Endometrium (tissue), 2 donors: ENCODE results near the gene GM2A.
"Not testable (repeated sequence)": the region's sequence is repeated elsewhere in the genome, so short reads cannot be mapped to it uniquely, and the experiment has no call there.

ENCODE experiments used
- FAIRE-seq: peaks from 2 replicates; lab custom pipeline; 2012; peaks lifted over from hg19 to GRCh38; lab: Jason Lieb, UNC
- donor health status: control.
- donor health status: control.

The GM2A gene

GRCh38 chr5:151253605-151253950 lies 593 bp downstream of the GM2A start:
- no peak for FAIRE-seq

DNA sequence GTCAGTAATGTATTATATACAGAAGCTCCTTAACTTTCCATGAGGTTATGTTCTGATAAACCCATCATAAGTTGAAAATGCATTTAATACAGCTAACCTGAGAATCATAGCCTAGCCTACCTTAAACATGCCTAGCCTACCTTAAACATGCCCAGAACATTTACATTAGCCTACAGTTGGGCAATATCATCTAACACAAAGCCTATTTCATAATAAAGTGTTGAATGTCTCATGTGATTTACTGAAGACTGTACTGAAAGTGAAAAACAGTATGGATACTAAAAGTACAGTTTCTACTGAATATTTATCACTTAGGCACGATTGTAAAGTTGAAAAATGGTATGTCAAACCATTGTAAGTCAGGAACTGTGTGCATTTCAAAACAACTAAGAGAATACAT lies 1.6 kb downstream of the GM2A start:
- no peak for FAIRE-seq

- not testable (repeated sequence) for FAIRE-seq
These were observed 2.0 kb downstream of the GM2A start for GRCh38 chr5:151254990-151255389.

GRCh38 chr5:151255621-151256286 lies 2.8 kb downstream of the GM2A start:
- no peak for FAIRE-seq

GRCh38 chr5:151257731-151258181 lies 4.8 kb downstream of the GM2A start:
- FAIRE-seq, result no peak

GRCh38 chr5:151258201-151258611 lies 5.2 kb downstream of the GM2A start:
- FAIRE-seq, result no peak

DNA sequence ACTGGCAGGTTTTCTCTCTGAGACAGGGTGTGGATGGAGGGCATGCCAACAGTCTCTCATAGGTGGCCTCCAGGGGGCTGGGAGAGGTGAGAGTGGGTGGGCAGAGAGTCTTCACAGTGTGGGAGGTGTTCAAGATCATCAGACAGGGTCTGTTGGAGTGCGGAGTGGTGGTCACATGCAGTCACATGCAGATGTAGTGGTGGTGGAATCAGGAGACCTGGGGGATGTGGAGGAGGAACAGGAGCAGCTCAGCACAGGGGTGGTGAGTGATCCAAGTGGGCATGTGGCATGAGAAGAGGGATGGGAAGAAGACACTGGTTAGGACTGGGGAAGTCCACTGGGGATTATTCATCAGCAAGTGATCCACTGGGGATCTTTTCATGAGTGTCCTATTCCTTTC lies 5.8 kb downstream of the GM2A start:
- FAIRE-seq, result no peak

DNA sequence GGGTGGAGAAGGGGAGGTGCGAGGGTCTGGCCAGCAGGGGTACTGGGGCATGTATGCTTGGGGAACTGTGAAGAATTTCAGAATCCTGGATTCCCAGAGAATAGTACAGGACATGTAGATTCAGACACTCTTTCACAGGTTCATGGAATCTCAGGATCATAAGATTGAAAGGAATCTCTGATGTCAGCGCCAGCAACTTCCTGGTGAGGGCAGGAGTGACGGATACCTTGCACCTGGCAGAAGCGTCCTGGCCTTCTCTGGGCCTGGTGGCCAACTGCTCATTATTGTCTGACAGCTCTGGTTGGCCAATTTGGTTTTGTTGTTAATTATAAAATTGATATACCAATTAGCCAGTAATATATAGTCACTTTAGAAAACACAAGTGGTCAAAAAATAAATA lies 6.9 kb downstream of the GM2A start:
- FAIRE-seq, result no peak

- no peak for FAIRE-seq
These were observed 9.5 kb downstream of the GM2A start for GRCh38 chr5:151262532-151262931.

- FAIRE-seq, result no peak
These were observed 11.1 kb downstream of the GM2A start for GRCh38 chr5:151264113-151264512.

DNA sequence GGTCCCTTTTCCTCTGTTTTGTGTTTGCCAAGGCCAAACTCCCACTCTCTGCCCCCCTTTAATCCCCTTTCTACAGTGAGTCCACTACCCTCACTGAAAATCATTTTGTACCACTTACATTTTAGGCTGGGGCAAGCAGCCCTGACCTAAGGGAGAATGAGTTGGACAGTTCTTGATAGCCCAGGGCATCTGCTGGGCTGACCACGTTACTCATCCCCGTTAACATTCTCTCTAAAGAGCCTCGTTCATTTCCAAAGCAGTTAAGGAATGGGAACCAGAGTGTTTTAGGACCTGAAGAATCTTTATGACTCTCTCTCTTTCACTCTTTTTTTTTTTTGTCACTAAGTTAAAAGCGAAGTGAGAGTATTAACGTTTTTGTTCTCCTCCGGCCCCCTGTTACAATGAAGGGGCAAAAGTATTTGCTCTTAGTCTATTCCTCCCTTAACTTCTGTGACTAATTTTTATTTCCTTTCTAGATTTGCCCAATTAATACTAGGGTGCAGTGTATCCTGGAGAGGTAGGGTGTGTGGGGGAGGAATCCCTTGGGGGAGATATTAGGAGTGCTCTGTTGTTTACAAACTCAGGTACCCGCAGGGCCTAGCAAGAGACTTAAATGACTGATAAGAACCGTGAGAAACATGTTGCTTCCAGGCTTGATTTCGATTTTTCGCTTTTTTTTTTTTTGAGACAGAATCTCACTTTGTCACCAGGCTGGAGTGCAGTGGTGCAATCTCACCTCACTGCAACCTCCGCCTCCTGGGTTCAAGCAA lies 14.7 kb downstream of the GM2A start:
- no peak for FAIRE-seq

- no peak for FAIRE-seq
These were observed 17.6 kb downstream of the GM2A start for GRCh38 chr5:151270599-151270998.

- FAIRE-seq, result no peak
These were observed 18.4 kb downstream of the GM2A start for GRCh38 chr5:151271336-151271735.

- FAIRE-seq, result no peak
These were observed 21.7 kb downstream of the GM2A start for GRCh38 chr5:151274666-151275065.

DNA sequence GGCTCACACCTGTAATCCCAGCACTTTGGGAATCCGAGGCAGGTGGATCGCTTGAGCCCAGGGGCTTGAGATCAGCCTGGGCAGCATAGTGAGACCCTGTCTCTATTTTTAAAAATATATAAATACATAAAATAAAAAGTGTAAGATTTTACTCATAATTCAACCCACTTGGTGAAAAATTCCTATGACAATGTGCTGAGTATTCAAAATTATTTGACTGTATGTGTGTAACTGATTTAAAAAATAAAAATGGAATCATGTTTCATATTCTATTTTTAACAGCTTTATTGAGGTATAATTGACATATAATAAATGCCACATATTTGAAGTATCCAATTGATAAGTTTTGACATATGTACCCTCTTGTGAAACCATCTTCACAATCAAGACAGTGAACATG lies 22.8 kb downstream of the GM2A start:
- no peak for FAIRE-seq

GRCh38 chr5:151278845-151279244 lies 25.9 kb downstream of the GM2A start:
- no peak for FAIRE-seq

GRCh38 chr5:151280443-151280842 lies 27.5 kb downstream of the GM2A start:
- FAIRE-seq, result no peak

GRCh38 chr5:151281001-151281639 lies 28.1 kb downstream of the GM2A start:
- FAIRE-seq, result no peak

- no peak for FAIRE-seq
These were observed 30.3 kb downstream of the GM2A start for GRCh38 chr5:151283120-151283825.

DNA sequence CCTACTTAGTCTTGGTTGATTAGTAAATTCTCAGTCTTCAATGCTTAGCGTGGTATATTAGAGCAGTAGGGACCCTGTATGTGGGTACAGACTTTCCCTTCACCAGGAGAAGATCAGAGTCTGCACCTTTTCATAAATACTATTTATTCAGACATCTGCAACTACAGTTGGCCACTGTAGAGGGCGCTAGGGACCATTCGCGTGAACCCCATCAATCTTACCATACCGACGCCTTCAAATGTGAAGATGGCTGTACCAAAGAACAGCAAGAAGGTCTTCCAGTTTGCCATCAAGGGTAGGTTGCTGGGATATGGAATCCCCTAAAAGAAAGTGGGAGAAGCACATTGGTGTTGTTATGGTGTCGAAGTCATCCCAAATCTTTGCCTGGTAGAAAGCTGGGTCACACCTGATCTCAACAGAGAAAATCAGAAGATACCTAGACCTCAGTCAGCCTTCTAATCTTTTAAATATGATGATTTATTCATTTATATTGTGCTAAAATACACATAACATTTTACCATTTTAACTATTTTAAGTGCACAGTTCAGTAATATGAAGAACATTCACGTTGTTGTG lies 31.5 kb downstream of the GM2A start:
- FAIRE-seq, result no peak

GRCh38 chr5:151285683-151286082 lies 32.7 kb downstream of the GM2A start:
- FAIRE-seq, result no peak

- FAIRE-seq, result no peak
These were observed 33.3 kb downstream of the GM2A start for GRCh38 chr5:151286246-151286645.
